ENCODE measurements around the gene CASP8AP2.
"Not testable (repeated sequence)": the region's sequence is repeated elsewhere in the genome, so short reads cannot be mapped to it uniquely, and the experiment has no call there.

- TF ChIP-seq, protein P1, sequence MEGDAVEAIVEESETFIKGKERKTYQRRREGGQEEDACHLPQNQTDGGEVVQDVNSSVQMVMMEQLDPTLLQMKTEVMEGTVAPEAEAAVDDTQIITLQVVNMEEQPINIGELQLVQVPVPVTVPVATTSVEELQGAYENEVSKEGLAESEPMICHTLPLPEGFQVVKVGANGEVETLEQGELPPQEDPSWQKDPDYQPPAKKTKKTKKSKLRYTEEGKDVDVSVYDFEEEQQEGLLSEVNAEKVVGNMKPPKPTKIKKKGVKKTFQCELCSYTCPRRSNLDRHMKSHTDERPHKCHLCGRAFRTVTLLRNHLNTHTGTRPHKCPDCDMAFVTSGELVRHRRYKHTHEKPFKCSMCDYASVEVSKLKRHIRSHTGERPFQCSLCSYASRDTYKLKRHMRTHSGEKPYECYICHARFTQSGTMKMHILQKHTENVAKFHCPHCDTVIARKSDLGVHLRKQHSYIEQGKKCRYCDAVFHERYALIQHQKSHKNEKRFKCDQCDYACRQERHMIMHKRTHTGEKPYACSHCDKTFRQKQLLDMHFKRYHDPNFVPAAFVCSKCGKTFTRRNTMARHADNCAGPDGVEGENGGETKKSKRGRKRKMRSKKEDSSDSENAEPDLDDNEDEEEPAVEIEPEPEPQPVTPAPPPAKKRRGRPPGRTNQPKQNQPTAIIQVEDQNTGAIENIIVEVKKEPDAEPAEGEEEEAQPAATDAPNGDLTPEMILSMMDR (IDR thresholded peaks at IDR 0.05; ENCODE audit: extremely low read depth in 1 of 2, insufficient read depth in 1 of 2, low read depth in 1 of 2, low read length in 2 of 2), result not testable (repeated sequence)
- TF ChIP-seq POLR2AphosphoS5 (IDR thresholded peaks at IDR 0.05; ENCODE audit: insufficient read depth, low read depth, low read length); POLR2A (IDR thresholded peaks at IDR 0.05; ENCODE audit: low read depth, low read length); EZH2 (IDR thresholded peaks at IDR 0.05; ENCODE audit: borderline replicate concordance, low read depth, low read length, severe bottlenecking); JUN (IDR thresholded peaks at IDR 0.05; ENCODE audit: borderline replicate concordance, insufficient read depth, insufficient read length, low read depth); MAX (IDR thresholded peaks at IDR 0.05; ENCODE audit: insufficient read depth, insufficient read length); MYC (IDR thresholded peaks at IDR 0.05; ENCODE audit: low read depth, low read length): not testable (repeated sequence)
Observed at GRCh38 chr6:89783293-89783692, 46.4 kb upstream of the CASP8AP2 start.
